ENCODE results near the gene ZNF772.

The ZNF772 gene

GRCh38 chr19:57419439-57419838 lies 57.9 kb downstream of the ZNF772 start:
- no peak for DNase-seq (ENCODE audit: low read depth in 2 of 2)
- TF ChIP-seq CTCF (IDR thresholded peaks at IDR 0.05; ENCODE audit: low read depth, low read length): no peak
- no peak overlapping the region for H3K4me3 ChIP-seq (replicated peaks in 1 of 2; ENCODE audit: low read depth in 2 of 2, low read length in 2 of 2)

All from cardiac fibroblast (primary cell).